PC-3 (cell line): Measurements from ENCODE around the gene ZNF506.

Experiments used
- EZH2 ChIP-seq: fragments of 300-600 bp; sonication (generic); IDR thresholded peaks from one replicate; pipeline ENCODE4 v1.6.1; 2017; ENCODE audit warnings: antibody characterized with exemption, mild to moderate bottlenecking, low read length; ENCODE audit not compliant: unreplicated experiment
- TF ChIP-seq, protein P1 (sequence below): fragments of 300-600 bp; sonication (generic); conservative IDR thresholded peaks from 2 replicates; pipeline ENCODE4 v1.5.1; 2017; ENCODE audit warnings: antibody characterized with exemption, low read depth, mild to moderate bottlenecking, low read length

GRCh38 chr19:19778666-19779065 is 42.9 kb downstream of the ZNF506 start:
- TF ChIP-seq, protein P1, sequence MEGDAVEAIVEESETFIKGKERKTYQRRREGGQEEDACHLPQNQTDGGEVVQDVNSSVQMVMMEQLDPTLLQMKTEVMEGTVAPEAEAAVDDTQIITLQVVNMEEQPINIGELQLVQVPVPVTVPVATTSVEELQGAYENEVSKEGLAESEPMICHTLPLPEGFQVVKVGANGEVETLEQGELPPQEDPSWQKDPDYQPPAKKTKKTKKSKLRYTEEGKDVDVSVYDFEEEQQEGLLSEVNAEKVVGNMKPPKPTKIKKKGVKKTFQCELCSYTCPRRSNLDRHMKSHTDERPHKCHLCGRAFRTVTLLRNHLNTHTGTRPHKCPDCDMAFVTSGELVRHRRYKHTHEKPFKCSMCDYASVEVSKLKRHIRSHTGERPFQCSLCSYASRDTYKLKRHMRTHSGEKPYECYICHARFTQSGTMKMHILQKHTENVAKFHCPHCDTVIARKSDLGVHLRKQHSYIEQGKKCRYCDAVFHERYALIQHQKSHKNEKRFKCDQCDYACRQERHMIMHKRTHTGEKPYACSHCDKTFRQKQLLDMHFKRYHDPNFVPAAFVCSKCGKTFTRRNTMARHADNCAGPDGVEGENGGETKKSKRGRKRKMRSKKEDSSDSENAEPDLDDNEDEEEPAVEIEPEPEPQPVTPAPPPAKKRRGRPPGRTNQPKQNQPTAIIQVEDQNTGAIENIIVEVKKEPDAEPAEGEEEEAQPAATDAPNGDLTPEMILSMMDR = no peak
- TF ChIP-seq EZH2 = no peak
